Globus pallidus (tissue), 1 donor: Measurements from ENCODE around the gene TMCC3.
"Not testable (repeated sequence)": the region's sequence is repeated elsewhere in the genome, so short reads cannot be mapped to it uniquely, and the experiment has no call there.

Experiments
- DNase-seq: peaks from one replicate; pipeline ENCODE4 v3.0.0-alpha.2; 2015; ENCODE audit warnings: low spot score

The TMCC3 gene

DNA sequence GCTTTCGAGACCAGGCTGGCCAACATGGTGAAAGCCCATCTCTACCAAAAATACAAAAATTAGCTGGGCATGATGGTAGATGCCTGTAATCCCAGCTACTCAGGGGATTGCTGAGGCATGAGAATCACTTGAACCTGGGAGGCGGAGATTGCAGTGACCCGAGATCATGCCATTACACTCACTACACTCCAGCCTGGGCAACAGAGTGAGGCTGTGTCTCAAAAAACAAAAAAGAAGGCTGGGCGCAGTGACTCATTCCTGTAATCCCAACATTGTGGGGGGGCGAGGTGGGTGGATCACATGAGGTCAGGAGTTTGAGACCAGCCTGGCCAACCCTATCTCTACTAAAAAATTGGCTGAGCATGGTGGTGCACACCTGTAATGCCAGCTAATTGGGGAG lies 49.0 kb downstream of the TMCC3 start:
- DNase-seq, result not testable (repeated sequence)

DNA sequence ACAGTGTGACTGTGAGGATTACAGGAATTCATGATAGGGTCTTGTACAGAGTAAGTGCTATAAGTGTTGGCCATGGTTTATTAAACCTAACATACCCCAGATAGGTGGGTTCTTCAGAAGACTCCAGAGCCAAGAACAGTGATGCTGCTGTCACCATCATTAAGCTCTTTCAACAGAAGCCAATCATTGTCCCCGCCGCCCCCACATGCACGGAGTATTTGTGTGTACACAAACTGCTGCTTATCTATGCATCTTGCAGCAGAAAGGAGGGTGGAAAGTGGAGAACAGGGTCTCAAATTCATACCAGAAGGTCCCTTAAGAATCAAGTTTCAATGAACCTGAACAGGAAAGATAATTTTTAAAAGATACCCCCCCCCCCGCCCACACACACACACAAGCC lies 51.2 kb downstream of the TMCC3 start:
- DNase-seq, result no peak

DNA sequence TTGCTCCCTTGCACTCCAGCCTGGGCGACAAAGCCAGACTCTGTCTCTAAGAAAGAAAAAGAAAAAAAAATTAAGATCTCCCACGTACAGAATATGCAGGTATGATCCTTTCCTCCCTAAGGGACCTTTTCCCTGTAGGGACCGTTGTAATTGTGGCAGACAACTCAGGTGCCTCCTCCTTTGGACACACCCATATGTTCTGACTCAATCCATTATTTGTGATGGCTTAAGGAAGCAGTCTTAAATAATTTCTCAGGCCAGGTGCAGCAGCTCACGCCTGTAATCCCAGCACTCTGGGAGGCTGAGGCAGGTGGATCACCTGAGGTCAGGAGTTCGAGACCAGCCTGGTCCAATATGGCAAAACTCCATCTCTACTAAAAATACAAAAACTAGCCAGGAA lies 53.1 kb downstream of the TMCC3 start:
- no peak for DNase-seq

DNA sequence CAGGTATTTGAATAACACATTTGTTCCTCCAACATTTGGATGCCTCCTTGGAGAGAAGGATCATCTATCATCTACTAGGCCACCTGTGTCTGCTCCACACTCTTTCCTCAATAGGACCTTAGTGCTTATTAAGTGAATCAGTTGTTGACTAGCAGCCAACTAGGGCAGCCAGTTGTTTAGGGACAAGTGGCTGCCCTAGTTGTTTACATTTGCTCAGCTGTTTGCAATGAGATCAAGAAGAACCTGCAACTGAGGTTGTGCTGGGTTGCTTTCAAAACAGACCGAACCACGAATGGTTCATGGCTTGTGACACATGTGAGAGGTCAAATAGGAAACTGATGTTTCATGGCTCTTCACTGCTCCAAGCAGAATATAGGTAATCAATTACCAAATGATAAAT lies 53.8 kb downstream of the TMCC3 start:
- DNase-seq, result no peak

DNA sequence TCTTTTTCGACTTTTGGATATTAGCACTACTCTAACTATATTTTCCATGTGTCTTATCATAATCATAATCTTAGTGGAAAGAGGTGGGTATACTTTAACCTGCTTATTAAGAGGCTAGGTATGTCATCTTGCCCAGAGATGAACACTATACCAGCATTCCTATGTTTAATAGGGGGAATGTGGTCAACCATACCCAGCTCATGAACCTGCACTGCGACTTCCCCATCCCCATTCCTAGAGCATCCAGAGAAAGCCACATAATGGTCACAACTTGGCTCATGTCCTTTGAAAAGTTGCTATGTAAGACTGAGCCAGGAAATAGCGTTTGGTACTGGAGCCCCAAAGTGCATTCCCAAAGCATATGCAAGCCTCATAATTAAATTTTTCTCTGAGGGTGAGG lies 55.2 kb downstream of the TMCC3 start:
- no peak for DNase-seq

DNA sequence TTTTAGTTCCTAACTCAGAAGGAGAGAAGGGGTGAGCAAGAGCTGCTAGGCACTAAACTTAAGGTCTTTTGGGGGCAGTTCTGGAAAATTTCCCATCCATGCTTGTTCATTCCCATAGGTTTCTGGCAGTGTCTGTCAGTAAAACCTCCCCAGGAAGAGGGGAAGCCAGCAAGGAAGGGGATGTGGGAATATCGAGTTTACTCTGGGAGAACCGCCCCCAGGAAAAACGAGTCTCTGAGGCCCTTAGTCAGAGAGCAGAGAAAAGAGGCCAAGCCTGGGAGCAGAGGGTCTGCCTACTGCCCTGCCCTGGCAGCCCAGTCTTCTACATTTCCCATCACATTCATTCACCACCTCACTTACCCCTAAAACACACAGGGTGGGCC lies 55.9 kb downstream of the TMCC3 start:
- DNase-seq, result no peak

DNA sequence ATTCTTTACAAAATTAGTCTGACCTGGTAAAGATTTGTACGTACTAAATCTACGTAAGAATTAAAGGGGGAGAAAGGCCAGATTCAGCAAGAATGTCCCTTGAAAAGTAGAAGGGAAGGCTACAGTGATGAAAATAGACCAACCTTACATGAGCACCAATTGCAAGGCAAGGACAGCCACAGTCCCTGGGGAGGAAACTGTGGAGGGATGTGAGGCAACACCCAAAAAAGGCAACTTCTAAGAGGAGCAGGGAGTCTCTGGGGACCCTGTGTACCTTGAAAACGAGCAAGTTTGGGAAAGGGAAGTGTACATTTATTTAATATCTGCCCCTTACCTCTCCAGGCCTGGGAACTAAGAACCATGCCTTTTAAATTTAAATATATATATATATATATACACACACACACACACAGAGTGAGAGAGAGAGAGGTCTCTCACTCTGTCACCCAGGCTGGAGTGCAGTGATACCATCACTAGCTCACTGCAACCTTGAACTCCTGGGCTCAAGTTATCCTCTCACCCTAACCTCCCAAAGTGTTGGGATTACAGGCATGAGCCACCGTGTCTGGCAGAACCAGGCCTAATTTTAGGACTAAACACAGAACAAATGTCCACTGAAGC lies 56.4 kb downstream of the TMCC3 start:
- DNase-seq, result no peak

DNA sequence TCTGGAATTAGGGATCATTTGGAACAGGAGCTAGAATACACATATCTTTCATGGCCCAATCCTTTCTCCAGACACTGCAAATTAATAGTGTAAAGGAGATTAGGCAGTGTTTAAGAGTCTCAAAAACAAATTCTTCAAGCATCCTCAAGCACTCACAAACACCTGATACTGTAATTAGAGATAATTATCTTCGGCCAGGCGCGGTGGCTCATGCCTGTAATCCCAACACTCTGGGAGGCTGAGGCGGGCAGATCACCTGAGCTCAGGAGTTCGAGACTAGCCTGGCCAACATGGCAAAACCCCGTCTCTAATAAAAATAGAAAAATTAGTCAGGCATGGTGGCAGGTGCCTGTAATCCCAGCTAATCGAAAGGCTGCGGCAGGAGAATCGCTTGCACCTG lies 57.6 kb downstream of the TMCC3 start:
- DNase-seq, result not testable (repeated sequence)

DNA sequence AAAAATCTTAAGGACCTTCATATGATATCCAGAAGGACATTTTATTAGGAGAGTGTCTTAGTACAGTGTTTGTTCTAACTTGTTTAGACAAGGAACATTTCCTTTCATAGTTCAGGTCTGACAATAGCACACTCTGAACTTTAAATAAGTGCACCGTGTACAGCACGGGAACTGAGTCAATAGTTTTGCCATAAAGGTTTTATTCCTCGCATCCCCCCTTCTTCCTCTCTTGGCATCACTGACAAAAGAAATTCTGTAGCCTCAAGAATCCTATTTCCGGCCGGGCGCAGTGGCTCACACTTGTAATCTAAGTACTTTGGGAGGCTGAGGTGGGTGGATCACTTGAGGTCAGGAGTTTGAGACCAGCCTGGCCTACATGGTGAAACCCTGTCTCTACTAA lies 58.3 kb downstream of the TMCC3 start:
- DNase-seq, result no peak

DNA sequence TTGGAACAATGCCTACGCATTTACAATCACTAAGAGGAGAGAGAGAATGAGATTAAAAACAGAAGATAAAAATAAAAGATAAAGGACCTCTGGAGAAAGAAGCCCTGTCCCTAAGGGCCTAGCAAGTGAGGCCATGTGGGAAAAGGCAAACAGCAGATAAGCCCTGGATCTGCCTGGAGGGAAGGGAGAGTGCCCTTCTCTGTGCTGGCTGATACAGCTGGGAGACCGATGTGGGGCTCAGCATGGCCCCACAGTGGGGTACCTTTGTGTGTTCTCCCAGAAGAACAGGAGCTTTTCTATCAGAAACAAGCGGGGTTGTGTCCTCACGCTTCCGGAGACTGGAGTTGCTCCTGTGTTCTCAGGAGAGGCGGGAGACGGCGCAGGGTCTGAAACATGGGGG lies 59.9 kb downstream of the TMCC3 start:
- no peak for DNase-seq

DNA sequence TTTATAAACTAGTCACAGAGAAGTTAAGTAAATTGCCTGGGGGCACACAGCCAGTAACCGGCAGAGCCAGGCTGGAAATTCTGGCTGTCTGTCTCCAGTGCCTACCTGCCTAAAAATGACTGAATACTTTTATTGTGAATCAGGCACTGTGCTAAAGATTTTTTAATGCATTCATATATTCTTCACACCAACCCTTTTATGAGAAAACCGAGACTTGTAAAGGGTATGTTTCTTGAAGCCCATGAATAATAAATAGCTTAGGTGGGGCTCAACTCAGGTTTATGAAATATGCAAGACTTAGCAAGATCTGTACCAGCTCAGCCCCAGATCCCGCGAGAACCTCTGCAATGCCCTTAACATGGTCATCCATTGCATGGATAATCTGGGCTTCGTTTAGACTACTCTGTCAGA lies 60.8 kb downstream of the TMCC3 start:
- no peak for DNase-seq

DNA sequence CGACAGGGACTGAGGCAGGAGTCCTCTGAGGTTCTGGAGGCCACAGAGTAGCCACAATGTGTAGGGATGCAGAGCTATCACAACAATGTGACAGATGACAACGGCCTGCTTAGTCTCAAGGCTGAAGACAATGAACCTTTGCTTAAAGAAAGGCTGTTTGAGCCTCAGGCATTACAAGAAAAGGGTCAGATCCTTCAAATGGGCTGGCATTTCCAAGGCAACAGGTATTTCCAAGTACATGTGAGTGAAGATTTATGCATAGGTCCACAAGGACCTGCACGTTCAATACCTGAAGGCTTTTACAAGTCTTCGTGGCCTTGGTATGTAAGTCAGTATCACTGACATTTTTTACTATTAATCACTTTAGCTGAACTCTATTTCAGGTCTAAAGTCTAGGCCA lies 62.0 kb downstream of the TMCC3 start:
- DNase-seq, result no peak

DNA sequence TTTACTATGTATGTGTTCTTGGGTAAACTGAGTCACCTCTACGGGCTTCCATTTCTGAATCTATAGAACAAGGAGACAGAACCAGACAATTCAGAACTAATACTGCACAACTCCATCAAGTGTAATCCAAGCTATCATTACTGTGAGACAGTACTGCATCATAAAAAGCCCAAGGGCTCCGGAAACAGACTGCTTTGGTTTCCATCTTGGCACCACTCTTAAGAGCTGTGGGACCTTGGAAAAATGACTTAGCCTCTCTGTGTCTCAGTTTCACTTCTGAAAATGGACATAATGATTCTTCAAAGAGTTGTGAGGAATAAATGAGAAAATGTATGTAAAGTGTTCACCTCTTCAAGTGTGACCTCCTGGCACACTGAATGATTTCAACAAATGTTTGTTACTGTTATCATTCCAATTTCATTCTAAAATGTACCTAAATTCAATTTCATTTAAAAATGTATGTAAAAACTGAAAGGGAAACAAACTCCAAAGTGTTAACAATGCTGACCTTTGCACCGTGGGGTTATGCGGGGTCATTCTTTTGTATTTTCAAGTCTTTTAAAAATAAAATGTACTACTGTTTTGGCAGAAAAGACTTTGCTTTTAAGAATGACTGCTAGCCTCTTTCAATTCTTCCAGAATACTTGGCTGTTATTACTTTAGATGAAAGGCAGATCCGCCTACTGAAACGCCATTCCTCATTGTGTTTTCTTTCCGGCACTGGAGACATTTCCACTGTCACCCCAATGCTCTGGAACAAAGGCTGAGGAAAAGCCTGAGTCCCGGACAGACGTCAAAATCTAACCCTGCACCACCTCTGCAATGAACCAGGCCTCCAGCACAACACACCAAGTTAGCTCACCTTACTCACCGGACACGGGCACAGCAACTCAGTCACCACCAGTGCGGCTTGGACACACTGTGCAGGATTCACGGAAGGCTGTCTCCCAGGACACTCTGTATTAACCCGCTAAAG lies 62.8 kb downstream of the TMCC3 start:
- DNase-seq, result no peak

DNA sequence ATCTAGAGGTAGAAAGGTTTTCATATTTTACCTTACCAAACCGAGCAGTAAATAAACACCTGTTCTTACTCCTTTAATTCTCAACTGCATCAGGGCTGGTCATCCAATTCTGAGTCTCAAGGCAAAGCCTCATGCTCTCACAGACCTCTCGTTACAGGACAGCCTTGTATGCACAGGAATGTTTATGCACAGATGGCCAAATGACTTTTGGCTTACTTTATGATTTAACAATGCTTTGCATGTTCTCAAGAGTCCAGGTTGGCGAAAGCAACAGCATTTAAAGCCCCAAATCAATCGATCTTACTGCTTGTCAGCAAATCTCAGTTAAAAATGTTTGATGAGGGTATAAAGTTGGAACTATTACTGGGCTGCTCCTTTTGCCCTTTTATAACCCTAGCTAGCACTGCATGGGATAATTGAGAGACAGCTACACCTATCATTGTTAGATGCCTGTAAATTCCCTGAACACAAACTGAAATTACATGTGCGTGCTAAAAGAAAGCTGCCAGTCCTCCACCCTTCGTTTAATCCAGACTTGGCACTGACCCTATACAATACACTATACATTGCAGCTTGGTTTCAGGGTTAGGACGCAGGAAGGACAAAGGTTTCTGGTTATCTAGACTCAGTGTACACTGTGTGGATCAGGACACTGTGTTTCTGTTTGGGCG lies 63.6 kb downstream of the TMCC3 start:
- DNase-seq, result no peak

DNA sequence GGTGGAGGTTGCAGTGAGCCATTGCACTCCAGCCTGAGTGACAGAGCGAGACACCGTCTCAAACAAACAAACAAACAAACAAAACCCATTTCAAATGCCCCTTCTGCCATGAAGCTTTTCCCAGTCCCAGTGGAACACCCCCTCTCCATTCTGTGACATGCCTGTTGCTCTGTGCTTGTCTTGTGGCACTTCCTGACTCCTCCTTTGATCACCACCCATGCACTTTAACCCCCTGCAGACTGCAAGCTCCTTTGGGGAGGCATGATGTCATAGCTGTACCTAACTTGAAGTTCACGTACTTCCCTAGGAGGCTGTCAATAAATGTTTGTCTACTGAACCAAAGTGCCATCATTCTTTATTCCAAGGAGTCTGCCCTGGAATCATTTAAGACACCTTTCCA lies 64.7 kb downstream of the TMCC3 start:
- DNase-seq, result no peak

DNA sequence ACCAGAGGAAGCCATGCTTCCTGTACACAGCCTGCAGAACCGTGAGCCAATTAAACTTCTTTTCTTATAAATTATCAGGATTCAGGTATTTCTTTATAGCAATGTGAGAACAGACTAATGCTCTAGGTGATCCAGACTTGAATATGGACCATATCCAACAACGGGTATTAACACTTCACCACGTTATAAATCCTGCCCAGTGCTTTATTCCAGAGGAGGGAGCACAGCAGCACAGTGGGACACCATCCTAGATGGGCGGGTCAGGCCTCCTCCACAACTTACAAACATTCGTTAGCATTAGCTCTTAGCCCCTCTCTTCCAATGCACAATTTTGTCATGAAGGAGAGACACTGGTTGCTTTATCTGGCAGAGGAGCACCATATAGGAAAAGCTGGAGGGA lies 66.0 kb downstream of the TMCC3 start:
- DNase-seq, result no peak

DNA sequence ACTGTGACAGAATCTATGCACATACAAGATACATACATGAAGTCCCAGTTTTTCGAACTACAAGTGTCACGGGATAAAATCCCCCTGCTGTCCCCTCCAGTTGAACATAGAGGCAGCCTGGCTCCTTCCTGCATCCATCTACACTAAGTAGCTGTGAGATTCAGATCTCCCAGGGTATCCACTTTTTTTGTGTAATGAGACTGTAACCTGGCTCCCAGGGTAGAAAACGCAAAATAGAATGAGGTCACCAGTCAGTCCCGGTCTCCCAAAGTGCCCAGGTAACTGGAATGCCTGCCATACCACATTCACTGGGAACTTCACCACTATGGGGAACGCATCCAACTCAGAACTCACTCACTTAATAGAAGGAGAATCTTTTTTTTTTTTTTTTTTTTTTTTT lies 67.8 kb downstream of the TMCC3 start:
- DNase-seq, result no peak

DNA sequence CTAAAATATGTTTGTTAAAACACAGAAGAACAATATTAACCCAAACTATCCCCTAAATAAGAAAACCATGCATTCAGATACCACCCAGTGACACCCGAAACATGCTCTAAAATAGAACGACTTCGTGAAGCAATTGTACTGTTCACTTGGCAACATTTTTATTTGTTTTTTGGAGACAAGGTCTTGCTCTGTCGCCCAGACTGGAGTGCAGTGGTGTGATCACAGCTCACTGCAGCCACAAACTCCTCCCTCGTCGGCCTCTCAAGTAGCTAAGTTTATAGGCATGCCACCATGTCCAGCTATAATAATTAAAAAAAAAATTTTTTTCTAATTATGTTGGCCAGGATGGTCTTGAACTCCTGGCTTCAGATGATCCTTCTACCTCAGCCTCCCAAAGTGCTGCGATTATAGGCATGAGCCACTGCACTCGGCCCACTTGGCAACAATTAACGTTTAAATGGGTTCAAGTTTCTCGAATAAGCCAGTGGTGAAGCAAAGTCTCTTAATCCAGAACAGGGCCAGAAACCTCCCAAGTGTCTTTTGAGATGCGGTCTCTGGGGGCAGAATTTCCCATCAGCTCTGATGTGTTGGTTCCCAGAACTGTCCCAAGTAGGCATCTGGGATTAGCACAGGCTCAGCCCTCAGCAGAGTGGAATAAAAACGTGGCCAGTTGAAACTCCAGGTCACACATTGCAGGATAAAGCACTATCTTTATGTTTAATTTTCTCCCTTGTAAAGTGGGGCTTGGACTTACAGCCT lies 74.5 kb downstream of the TMCC3 start:
- no peak for DNase-seq

DNA sequence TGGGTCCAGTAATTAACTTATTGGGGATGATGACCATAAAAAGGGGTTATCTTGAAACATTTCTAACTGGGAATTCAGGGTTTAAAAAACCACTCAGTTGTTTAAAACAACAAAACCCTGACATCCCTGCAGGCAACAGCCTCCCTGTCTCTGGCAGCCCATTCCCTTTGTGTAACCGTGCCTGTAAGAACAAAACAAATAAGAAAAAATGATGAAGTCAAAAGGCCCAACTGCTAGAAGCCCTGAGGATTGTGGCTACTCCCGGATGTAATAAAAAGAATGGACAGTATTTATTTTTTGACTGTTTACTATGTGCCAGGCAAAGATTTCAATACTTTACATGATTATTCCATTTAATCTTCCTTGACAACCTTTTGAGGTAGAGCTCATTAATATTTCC lies 75.3 kb downstream of the TMCC3 start:
- no peak for DNase-seq

DNA sequence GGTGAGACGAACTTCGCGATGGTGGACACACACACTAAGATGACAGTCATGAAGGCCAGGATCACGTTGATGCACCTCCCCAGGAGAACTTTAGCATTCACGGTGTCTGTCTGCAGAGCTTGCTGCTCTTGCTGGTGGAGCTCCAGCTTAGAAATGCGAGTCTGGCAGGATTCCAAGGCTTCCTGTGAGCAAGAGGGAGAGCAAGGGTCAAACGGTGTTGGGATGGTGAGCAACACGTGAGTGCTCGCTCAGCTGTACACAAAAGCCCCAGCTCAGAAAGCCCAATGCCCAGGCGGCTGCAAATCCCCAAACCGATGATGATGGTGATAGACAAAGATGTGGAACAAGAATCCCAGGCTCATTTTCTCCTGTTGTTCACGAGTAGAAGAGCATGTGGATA lies 78.8 kb downstream of the TMCC3 start:
- no peak for DNase-seq

DNA sequence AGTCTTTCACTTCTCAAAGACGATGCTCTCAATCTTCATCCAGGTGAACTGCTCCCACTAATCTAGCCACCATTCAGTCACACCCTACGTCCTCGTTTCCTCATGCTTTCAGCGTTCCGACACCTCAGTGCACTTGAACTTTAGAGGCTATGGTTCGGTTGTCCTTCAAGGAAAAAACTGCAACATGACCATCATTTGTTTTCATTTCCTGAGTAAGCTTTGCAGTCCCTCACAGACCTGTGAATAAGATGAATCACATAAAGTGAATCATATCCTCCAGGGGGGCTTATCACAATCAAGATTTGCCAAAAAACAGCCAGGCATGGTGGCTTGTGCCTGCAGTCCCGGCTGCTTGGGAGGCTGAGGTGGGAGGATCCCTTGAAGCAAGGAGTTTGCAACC lies 80.2 kb downstream of the TMCC3 start:
- no peak for DNase-seq

DNA sequence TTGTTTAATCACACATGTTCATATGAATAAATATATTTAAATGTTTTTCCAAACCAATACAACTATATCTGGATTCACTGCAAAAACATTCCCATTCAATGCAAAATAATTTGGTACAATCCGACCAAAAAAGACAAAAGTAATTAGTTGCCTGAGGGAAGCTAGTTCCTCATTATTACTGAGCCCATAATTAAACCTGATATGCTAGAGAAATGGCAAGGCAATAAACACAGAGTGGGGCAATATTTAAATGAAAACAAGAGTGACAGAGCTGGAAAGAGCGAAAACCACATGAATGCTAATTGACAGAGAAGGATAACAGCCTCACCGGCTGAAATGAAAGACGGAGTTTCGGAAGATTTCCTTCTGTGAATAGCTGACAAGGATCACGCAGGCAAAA lies 82.6 kb downstream of the TMCC3 start:
- no peak for DNase-seq
